ENCODE data around the gene NT5C3B. TPM values are rescaled to one million over a fixed set of nuclear protein-coding genes. Genes with fewer than 3 reads are reported as not detected.

NT5C3B gene
- total RNA-seq, 1 experiment from 2014 or later = 78.8 TPM

DNA sequence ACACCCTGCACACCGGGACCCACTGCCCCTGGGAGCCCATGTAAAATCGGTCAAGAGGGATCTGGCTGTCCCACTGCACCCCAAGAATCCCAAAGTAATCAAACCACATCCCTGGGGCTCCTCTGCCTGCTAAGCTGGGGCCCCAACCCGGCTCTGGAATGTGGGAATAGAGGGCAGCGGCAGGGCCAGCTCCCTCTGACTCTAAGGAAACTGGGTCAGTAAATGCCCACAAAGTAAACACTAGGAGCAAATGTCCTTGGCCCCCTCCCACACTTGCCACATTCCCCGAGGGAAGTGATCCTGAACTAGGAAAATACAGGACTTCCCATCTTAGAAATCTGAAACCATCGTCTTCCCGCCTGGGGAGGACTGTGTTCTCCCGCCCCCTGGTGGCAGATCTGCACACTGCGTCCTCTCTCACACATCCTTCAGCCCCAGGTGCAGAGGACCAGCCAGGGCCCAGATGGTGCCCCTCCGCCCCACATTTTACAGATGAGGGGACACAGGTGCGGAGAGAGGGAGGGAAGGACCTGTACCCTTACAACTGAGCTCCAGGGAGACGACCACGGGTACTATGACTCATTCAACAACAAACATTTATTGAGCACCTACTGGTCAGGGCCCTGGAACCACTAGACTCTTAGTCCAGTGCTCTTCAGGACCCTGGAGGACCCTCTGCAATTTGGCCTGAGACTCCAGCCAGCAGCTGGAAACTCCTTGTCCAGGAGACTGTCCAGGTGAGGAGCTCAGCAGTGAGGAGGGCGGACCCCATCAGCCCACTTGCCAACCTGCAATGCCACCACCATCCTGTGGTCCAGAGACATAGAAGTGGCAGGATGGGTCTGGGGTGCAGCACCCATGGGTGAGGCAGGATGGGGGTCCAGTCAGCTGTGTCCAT lies 34.4 kb downstream of the NT5C3B start:
- no peaks in the 10 kb centered on the region for H3K27me3 ChIP-seq (ENCODE audit: low read length)
- intact Hi-C loops (cut with micrococcal nuclease) = loop anchor here (1.0 to 2.0 kb wide), 2 partner anchors 29 to 63 kb away; no protein-coding TSS in a partner anchor
- BruUV-seq (replicated peaks) = no TSS peak
- H3K27ac ChIP-seq (ENCODE audit: low read length) = peak overlapping the region; percentile 90
- no peaks in the 10 kb centered on the region for H3K79me2 ChIP-seq (ENCODE audit: low read length)
- peak overlapping the region; percentile 82 for H3K4me2 ChIP-seq (ENCODE audit: low read length)
- CTCF ChIA-PET = interaction anchor here (0.6 to 1.8 kb wide), 6 partner anchors 15 to 106 kb away, joined by 3 to 15 read pairs (median 5); partner anchors contain the start of gene JUP
- H3F3A ChIP-seq (ENCODE audit: low read length, unreplicated experiment) = no peaks in the 10 kb centered on the region
- ATAC-seq (peak; percentile 74), DNase-seq (peak; percentile 94)
- peak overlapping the region; percentile 61 for H3K9ac ChIP-seq (ENCODE audit: low read length)
- no peaks in the 10 kb centered on the region for H3K9me2 ChIP-seq (replicated peaks; ENCODE audit: low read length)
- H3K4me3 ChIP-seq (ENCODE audit: low read length) = peak overlapping the region; percentile 52; the same call in 1 of the 2 replicates
- TF ChIP-seq EZH2phosphoT487 (IDR thresholded peaks at IDR 0.05; ENCODE audit: borderline replicate concordance, low read length) (no peak), EZH2 (IDR thresholded peaks at IDR 0.05; ENCODE audit: low read length, unreplicated experiment) (no peak)
- TF ChIP-seq, protein P1, sequence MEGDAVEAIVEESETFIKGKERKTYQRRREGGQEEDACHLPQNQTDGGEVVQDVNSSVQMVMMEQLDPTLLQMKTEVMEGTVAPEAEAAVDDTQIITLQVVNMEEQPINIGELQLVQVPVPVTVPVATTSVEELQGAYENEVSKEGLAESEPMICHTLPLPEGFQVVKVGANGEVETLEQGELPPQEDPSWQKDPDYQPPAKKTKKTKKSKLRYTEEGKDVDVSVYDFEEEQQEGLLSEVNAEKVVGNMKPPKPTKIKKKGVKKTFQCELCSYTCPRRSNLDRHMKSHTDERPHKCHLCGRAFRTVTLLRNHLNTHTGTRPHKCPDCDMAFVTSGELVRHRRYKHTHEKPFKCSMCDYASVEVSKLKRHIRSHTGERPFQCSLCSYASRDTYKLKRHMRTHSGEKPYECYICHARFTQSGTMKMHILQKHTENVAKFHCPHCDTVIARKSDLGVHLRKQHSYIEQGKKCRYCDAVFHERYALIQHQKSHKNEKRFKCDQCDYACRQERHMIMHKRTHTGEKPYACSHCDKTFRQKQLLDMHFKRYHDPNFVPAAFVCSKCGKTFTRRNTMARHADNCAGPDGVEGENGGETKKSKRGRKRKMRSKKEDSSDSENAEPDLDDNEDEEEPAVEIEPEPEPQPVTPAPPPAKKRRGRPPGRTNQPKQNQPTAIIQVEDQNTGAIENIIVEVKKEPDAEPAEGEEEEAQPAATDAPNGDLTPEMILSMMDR (conservative IDR thresholded peaks at IDR 0.05; ENCODE audit: low read depth, low read length) = peak; percentile 89
- no peaks in the 10 kb centered on the region for H4K20me1 ChIP-seq (ENCODE audit: low read length)
- H3K4me1 ChIP-seq (ENCODE audit: insufficient read depth, low read length) = peaks cover 21% of the 10 kb centered on the region
- no peaks in the 10 kb centered on the region for H3K36me3 ChIP-seq (ENCODE audit: low read depth, low read length)
- POLR2A ChIA-PET (ENCODE audit: unreplicated experiment) = interaction anchor here (0.6 to 1.8 kb wide), 2 partner anchors 16 to 22 kb away, joined by 8 to 26 read pairs; partner anchors contain the start of gene JUP
- no peaks in the 10 kb centered on the region for H3K9me3 ChIP-seq (ENCODE audit: low read length)
- no peak overlapping the region for H2AFZ ChIP-seq (ENCODE audit: low read length)

DNA sequence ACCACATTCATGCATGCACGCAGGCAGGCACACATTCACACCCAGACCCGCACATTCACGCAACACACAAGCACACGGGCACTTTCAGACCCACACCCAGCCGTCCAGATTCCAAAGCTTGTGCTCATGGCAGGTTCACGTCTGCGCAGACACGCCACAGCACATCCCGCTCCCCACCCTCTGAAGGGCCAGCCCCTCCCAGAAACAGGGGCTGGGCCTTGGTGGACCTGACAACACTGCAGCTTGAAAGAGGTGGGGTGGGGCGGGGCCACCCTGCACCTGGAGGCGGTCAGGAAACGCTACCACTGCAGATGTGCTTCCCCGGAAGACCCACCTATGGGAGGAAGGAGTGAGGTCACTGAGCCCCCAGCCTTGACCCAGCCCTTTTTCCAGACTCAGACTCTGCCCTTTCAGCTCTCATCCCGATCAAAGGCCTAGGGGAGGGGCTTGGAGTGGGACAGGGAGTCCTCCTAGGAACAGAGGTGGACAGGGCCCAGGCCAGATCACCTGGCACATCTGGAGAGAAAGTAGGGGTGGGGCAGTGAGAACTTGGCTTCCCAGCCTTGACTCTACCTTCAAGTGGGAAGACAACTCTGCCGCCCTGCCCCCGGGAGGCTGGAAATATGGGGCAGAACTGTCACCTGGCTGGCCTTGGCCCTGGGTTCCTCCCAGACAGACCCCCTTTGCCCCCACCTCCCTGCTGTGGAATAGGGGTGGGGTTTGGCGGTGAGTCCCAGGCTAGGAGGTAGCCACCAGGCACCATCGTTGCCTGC lies 35.2 kb downstream of the NT5C3B start:
- no peaks in the 10 kb centered on the region for H3K9me3 ChIP-seq (ENCODE audit: low read length)
- no peak for TF ChIP-seq EZH2 (IDR thresholded peaks at IDR 0.05; ENCODE audit: low read length, unreplicated experiment)
- TF ChIP-seq, protein P1 (conservative IDR thresholded peaks at IDR 0.05; ENCODE audit: low read depth, low read length) = no peak
- TF ChIP-seq EZH2phosphoT487 (IDR thresholded peaks at IDR 0.05; ENCODE audit: borderline replicate concordance, low read length) = no peak
- H2AFZ ChIP-seq (ENCODE audit: low read length) = no peak overlapping the region
- peak overlapping the region; percentile 61 for H3K9ac ChIP-seq (ENCODE audit: low read length)
- H3K9me2 ChIP-seq (replicated peaks; ENCODE audit: low read length) = no peaks in the 10 kb centered on the region
- DNase-seq (peak; percentile 94), ATAC-seq (peak; percentile 70)
- intact Hi-C loops (cut with micrococcal nuclease) = loop anchor here (1.0 to 2.0 kb wide), 3 partner anchors 14 to 62 kb away; partner anchors contain the start of gene JUP
- no peaks in the 10 kb centered on the region for H4K20me1 ChIP-seq (ENCODE audit: low read length)
- H3K79me2 ChIP-seq (ENCODE audit: low read length) = no peaks in the 10 kb centered on the region
- H3K27ac ChIP-seq (ENCODE audit: low read length) = peak overlapping the region; percentile 90
- H3K4me2 ChIP-seq (ENCODE audit: low read length) = peak overlapping the region; percentile 82
- H3F3A ChIP-seq (ENCODE audit: low read length, unreplicated experiment) = no peaks in the 10 kb centered on the region
- no peaks in the 10 kb centered on the region for H3K36me3 ChIP-seq (ENCODE audit: low read depth, low read length)
- H3K27me3 ChIP-seq (ENCODE audit: low read length) = no peaks in the 10 kb centered on the region
- peaks cover 29% of the 10 kb centered on the region for H3K4me1 ChIP-seq (ENCODE audit: insufficient read depth, low read length)
- POLR2A ChIA-PET (ENCODE audit: unreplicated experiment) = interaction anchor here (0.6 to 1.8 kb wide), 2 partner anchors 15 to 28 kb away, joined by 3 to 26 read pairs; partner anchors contain the start of gene JUP
- BruUV-seq (replicated peaks) = TSS peak; percentile 100
- CTCF ChIA-PET = interaction anchor here (0.6 to 1.8 kb wide), 6 partner anchors 15 to 107 kb away, joined by 3 to 15 read pairs (median 5); partner anchors contain the start of gene JUP
- peak overlapping the region; percentile 52; the same call in 1 of the 2 replicates for H3K4me3 ChIP-seq (ENCODE audit: low read length)
